ENCODE data around the gene TTLL6.

- TF ChIP-seq, protein P1, sequence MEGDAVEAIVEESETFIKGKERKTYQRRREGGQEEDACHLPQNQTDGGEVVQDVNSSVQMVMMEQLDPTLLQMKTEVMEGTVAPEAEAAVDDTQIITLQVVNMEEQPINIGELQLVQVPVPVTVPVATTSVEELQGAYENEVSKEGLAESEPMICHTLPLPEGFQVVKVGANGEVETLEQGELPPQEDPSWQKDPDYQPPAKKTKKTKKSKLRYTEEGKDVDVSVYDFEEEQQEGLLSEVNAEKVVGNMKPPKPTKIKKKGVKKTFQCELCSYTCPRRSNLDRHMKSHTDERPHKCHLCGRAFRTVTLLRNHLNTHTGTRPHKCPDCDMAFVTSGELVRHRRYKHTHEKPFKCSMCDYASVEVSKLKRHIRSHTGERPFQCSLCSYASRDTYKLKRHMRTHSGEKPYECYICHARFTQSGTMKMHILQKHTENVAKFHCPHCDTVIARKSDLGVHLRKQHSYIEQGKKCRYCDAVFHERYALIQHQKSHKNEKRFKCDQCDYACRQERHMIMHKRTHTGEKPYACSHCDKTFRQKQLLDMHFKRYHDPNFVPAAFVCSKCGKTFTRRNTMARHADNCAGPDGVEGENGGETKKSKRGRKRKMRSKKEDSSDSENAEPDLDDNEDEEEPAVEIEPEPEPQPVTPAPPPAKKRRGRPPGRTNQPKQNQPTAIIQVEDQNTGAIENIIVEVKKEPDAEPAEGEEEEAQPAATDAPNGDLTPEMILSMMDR (IDR thresholded peaks at IDR 0.05) = no peak
- TF ChIP-seq POLR2A (IDR thresholded peaks at IDR 0.05; ENCODE audit: low read depth) (no peak), EP300 (IDR thresholded peaks at IDR 0.05) (no peak)
Observed at GRCh38 chr17:48790607-48791127, 26.4 kb downstream of the TTLL6 start.

All from esophagus muscularis mucosa (tissue), 4 donors.